GM06990 (cell line): Measurements from ENCODE around the gene PLCE1.
"Not testable (repeated sequence)": the region's sequence is repeated elsewhere in the genome, so short reads cannot be mapped to it uniquely, and the experiment has no call there.

Experiments used
- DNase-seq: peaks from one replicate; pipeline ENCODE4 v3.0.0-alpha.2; 2011; ENCODE audit not compliant: insufficient read length; ENCODE audit errors: extremely low read depth
- H3K27me3 ChIP-seq: replicated peaks from 2 replicates; pipeline ENCODE4 v1.6.0; 2011; ENCODE audit warnings: low read length; ENCODE audit not compliant: control insufficient read depth, insufficient read depth
- H3K36me3 ChIP-seq: 2 replicates; pipeline ENCODE4 v1.5.1; 2011; ENCODE audit warnings: low read length; ENCODE audit not compliant: control insufficient read depth, insufficient read depth
- H3K4me3 ChIP-seq: replicated peaks from 2 replicates; pipeline ENCODE4 v1.5.1; 2011; ENCODE audit warnings: low read depth, mild to moderate bottlenecking, control low read depth, low read length
- CTCF ChIP-seq: IDR thresholded peaks from 2 replicates; pipeline ENCODE4 v1.5.1; 2011; ENCODE audit warnings: low read length, control low read depth, mild to moderate bottlenecking, inconsistent platforms; ENCODE audit not compliant: insufficient read depth, poor library complexity, severe bottlenecking

The PLCE1 gene

GRCh38 chr10:93967756-93968155 is 26.0 kb upstream of the PLCE1 start:
- TF ChIP-seq CTCF: no peak

GRCh38 chr10:93968540-93968945 is 25.2 kb upstream of the PLCE1 start:
- Histone ChIP-seq H3K36me3 (no peaks in the 10 kb centered on the region), H3K4me3 (no peak overlapping the region), H3K27me3 (no peaks in the 10 kb centered on the region; the same call in 1 of the 2 replicates)
- TF ChIP-seq CTCF: no peak
- no peak for DNase-seq

More at GRCh38 chr10:93967756-93968155, 26.0 kb upstream of the PLCE1 start:
- H3K36me3 ChIP-seq: no peaks in the 10 kb centered on the region
- no peak overlapping the region for H3K4me3 ChIP-seq
- no peaks in the 10 kb centered on the region; the same call in 1 of the 2 replicates for H3K27me3 ChIP-seq
- no peak for DNase-seq

DNA sequence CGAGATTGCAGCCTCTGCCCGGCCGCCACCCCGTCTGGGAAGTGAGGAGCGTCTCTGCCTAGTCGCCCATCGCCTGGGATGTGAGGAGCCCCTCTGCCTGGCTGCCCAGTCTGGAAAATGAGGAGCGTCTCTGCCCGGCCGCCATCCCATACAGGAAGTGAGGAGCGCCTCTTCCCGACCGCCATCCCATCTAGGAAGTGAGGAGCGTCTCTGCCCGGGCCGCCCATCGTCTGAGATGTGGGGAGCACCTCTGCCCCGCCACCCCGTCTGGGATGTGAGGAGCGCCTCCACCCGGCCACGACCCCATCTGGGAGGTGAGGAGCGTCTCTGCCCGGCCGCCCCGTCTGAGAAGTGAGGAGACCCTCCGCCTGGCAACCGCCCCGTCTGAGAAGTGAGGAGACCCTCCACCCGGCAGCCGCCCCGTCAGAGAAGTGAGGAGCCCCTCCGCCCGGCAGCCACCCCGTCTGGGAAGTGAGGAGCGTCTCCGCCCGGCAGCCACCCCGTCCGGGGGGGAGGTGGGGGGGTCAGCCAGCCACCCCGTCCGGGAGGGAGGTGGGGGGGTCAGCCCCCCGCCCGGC is 23.2 kb upstream of the PLCE1 start:
- H3K36me3 ChIP-seq, DNase-seq, H3K4me3 ChIP-seq, H3K27me3 ChIP-seq: not testable (repeated sequence)

- Histone ChIP-seq H3K27me3 (no peaks in the 10 kb centered on the region; the same call in none of the 2 replicates), H3K4me3 (no peak overlapping the region), H3K36me3 (no peaks in the 10 kb centered on the region)
- no peak for DNase-seq
- TF ChIP-seq CTCF: no peak
Measured at GRCh38 chr10:93973748-93974445, 19.8 kb upstream of the PLCE1 start.

GRCh38 chr10:93977442-93977841 is 16.3 kb upstream of the PLCE1 start:
- H3K4me3 ChIP-seq: no peak overlapping the region
- H3K27me3 ChIP-seq: no peaks in the 10 kb centered on the region; the same call in 1 of the 2 replicates
- DNase-seq: no peak
- H3K36me3 ChIP-seq: no peaks in the 10 kb centered on the region
- peak; percentile 37 for TF ChIP-seq CTCF

GRCh38 chr10:93980486-93980885 is 13.2 kb upstream of the PLCE1 start:
- no peaks in the 10 kb centered on the region for H3K36me3 ChIP-seq
- DNase-seq: no peak
- no peaks in the 10 kb centered on the region; the same call in 1 of the 2 replicates for H3K27me3 ChIP-seq
- TF ChIP-seq CTCF: no peak
- no peak overlapping the region for H3K4me3 ChIP-seq
